ENCODE data around the gene FAAP24. TPM values are rescaled to one million over a fixed set of nuclear protein-coding genes. Genes with fewer than 3 reads are reported as not detected.
A peak's percentile ranks its signal among the peaks of the same experiment; 100 is the strongest.

Gene FAAP24
- total and polyA plus RNA-seq, 2 of the 8 experiments (the other 6 are each of a cell fraction or from before 2014, with no cell fraction given): 3.3 to 4.2 TPM

GRCh38 chr19:32971715-32972540, at the start of gene FAAP24, which contains the start of gene CEP89 (continued):
- no peak for TF ChIP-seq RBBP5 (IDR thresholded peaks at IDR 0.05; ENCODE audit: borderline replicate concordance, low read depth, low read length)
- no peak for TF ChIP-seq JUN (IDR thresholded peaks at IDR 0.05; ENCODE audit: low read depth, low read length)
- peak; percentile 100 for TF ChIP-seq SP1 (IDR thresholded peaks at IDR 0.05; ENCODE audit: low read depth, low read length)
- TF ChIP-seq SUZ12 (IDR thresholded peaks at IDR 0.05; ENCODE audit: low read length): no peak
- no peak for TF ChIP-seq RXRA (IDR thresholded peaks at IDR 0.05; ENCODE audit: insufficient read depth, low read depth, low read length)
- TF ChIP-seq BCL11A (IDR thresholded peaks at IDR 0.05; ENCODE audit: low read depth in 2 of 2, low read length in 2 of 2): no peak
- TF ChIP-seq TEAD4 (IDR thresholded peaks at IDR 0.05; ENCODE audit: low read depth, low read length): no peak
- no peak for TF ChIP-seq BACH1 (IDR thresholded peaks at IDR 0.05; ENCODE audit: low read length)
- no peak for TF ChIP-seq USF2 (IDR thresholded peaks at IDR 0.05; ENCODE audit: low read length)
- no peak for TF ChIP-seq GTF2F1 (IDR thresholded peaks at IDR 0.05; ENCODE audit: borderline replicate concordance, low read depth, low read length)
- peak; percentile 70 for TF ChIP-seq CREB1 (IDR thresholded peaks at IDR 0.05)
- TF ChIP-seq CBX8 (IDR thresholded peaks at IDR 0.05; ENCODE audit: borderline replicate concordance, low read depth, low read length): no peak
- TF ChIP-seq JUND (IDR thresholded peaks at IDR 0.05; ENCODE audit: low read length): 0 out of 2 replicates have a peak, but pooled peaks have one; percentile 15
- TF ChIP-seq TAF7 (optimal IDR thresholded peaks at IDR 0.05; ENCODE audit: borderline replicate concordance, low read depth, low read length): peak; percentile 47
- no peak for TF ChIP-seq CTBP2 (IDR thresholded peaks at IDR 0.05; ENCODE audit: borderline replicate concordance, insufficient read depth, insufficient read length, low read length)
- peak in 1 of 3 experiments; percentile 7; a peak in 1 of 4 replicates for TF ChIP-seq CTCF (IDR thresholded peaks at IDR 0.05; ENCODE audit: control extremely low read depth in 1 of 3, insufficient read depth in 1 of 3, low read depth in 1 of 3, low read length in 3 of 3)
- no peak for TF ChIP-seq ZNF274 (IDR thresholded peaks at IDR 0.05; ENCODE audit: borderline replicate concordance, extremely low read depth, low read length)
- TF ChIP-seq ASH2L (IDR thresholded peaks at IDR 0.05; ENCODE audit: low read length): peak; percentile 48
- TF ChIP-seq ATF3 (IDR thresholded peaks at IDR 0.05; ENCODE audit: insufficient read depth, low read depth, low read length): no peak
